Liver (tissue), 9 donors: ENCODE measurements around the gene STING1. TPM values are rescaled to one million over a fixed set of nuclear protein-coding genes. Genes with fewer than 3 reads are reported as not detected.

Source experiments
- DNase-seq: peaks from one replicate; pipeline ENCODE4 v3.0.0-alpha.2; 2017; ENCODE audit warnings: low spot score
- H3K27ac ChIP-seq, 2 donors: one replicate each; pipeline ENCODE4 v1.7.0; 2013; ENCODE audit warnings: inconsistent platforms in 2 of 2, low read length in 2 of 2, control low read depth in 1 of 2, low read depth in 1 of 2, mild to moderate bottlenecking in 1 of 2
- H3K27me3 ChIP-seq, 4 donors: one replicate each; pipeline versions ENCODE4 v1.6.1 to v1.7.0; 2013; ENCODE audit warnings: low read length in 3 of 4, inconsistent platforms in 1 of 4, mild to moderate bottlenecking in 1 of 4, moderate library complexity in 1 of 4; ENCODE audit not compliant: control insufficient read depth in 4 of 4, insufficient read depth in 4 of 4
- H3K36me3 ChIP-seq, 4 donors: one replicate each; pipeline versions ENCODE4 v1.6.1 to v1.7.0; 2013; ENCODE audit warnings: low read length in 3 of 4, mild to moderate bottlenecking in 3 of 4, low read depth in 1 of 4, moderate library complexity in 1 of 4; ENCODE audit not compliant: control insufficient read depth in 4 of 4, insufficient read depth in 3 of 4
- H3K4me1 ChIP-seq, 4 donors: one replicate each; pipeline versions ENCODE4 v1.6.1 to v1.7.0; 2013; ENCODE audit warnings: low read length in 3 of 4, mild to moderate bottlenecking in 3 of 4, moderate library complexity in 1 of 4; ENCODE audit not compliant: control insufficient read depth in 4 of 4, insufficient read depth in 4 of 4
- H3K4me3 ChIP-seq, 3 donors: one replicate each; pipeline versions ENCODE4 v1.6.1 to v1.7.0; 2013; ENCODE audit warnings: low read length in 3 of 3, control low read depth in 1 of 3, low read depth in 1 of 3, mild to moderate bottlenecking in 1 of 3
- H3K9ac ChIP-seq, 2 donors: one replicate each; pipeline ENCODE4 v1.7.0; 2013; ENCODE audit warnings: low read length in 2 of 2, mild to moderate bottlenecking in 2 of 2, moderate library complexity in 2 of 2, control low read depth in 1 of 2, low read depth in 1 of 2
- H3K9me3 ChIP-seq, 4 donors: one replicate each; pipeline versions ENCODE4 v1.6.1 to v1.7.0; 2013; ENCODE audit warnings: low read length in 3 of 4; ENCODE audit not compliant: control insufficient read depth in 4 of 4
- EGR1 ChIP-seq, 2 donors: IDR thresholded peaks; 2 replicates each; pipeline ENCODE4 v1.6.1; 2016 to 2018; ENCODE audit warnings: antibody characterized with exemption in 2 of 2, low read depth in 2 of 2
- FOXA2 ChIP-seq: IDR thresholded peaks from 2 replicates; pipeline ENCODE4 v1.6.1; 2016; ENCODE audit warnings: antibody characterized with exemption
- GABPA ChIP-seq, 2 donors: IDR thresholded peaks in 1 of 2; conservative IDR thresholded peaks in 1 of 2; 2 replicates each; pipeline ENCODE4 v1.6.1; 2016; ENCODE audit warnings: antibody characterized with exemption in 2 of 2, mild to moderate bottlenecking in 1 of 2, moderate library complexity in 1 of 2
- HNF4A ChIP-seq, 2 donors: conservative IDR thresholded peaks; 2 replicates each; pipeline ENCODE4 v1.6.1; 2016; ENCODE audit warnings: antibody characterized with exemption in 2 of 2, mild to moderate bottlenecking in 2 of 2
- JUND ChIP-seq, 2 donors: IDR thresholded peaks; 2 replicates each; pipeline ENCODE4 v1.6.1; 2016; ENCODE audit warnings: antibody characterized with exemption in 2 of 2
- NR2F2 ChIP-seq: IDR thresholded peaks from 2 replicates; pipeline ENCODE4 v1.6.1; 2016; ENCODE audit warnings: antibody characterized with exemption
- RAD21 ChIP-seq, 2 donors: IDR thresholded peaks; 2 replicates each; pipeline ENCODE4 v1.6.1; 2016; ENCODE audit warnings: antibody characterized with exemption in 2 of 2, mild to moderate bottlenecking in 2 of 2
- RXRA ChIP-seq, 2 donors: IDR thresholded peaks; 2 replicates each; pipeline ENCODE4 v1.6.1; 2017 to 2018; ENCODE audit warnings: antibody characterized with exemption in 2 of 2, mild to moderate bottlenecking in 1 of 2
- SP1 ChIP-seq: IDR thresholded peaks from 2 replicates; pipeline ENCODE4 v1.6.1; 2018; ENCODE audit warnings: antibody characterized with exemption, mild to moderate bottlenecking
- TAF1 ChIP-seq: conservative IDR thresholded peaks from 2 replicates; pipeline ENCODE4 v1.6.1; 2016; ENCODE audit warnings: antibody characterized with exemption, mild to moderate bottlenecking
- WGBS: extraction: QIAGEN DNeasy Blood & Tissue Kit; methylation state at CpG from one replicate; pipeline ENCODE4 v1.1.7; 2013; 5-methylcytosine and 5-hydroxymethylcytosine counted together
- polyA plus RNA-seq, 2 donors: library from polyadenylated mRNA; stranded (reverse) in 1 of 2; unstranded in 1 of 2; fragments of 200-250 nt in 1 of 2; fragments of >200 nt in 1 of 2; fragmentation: Nextera tagmentation in 1 of 2; extraction: Ambion mirVana in 1 of 2; gene quantifications; one replicate each; pipeline versions ENCODE4 v1.2.1 to v1.2.3, GENCODE V29; 2013 to 2015
- total RNA-seq, 2 donors: library from RNA; depleted of rRNA; stranded (reverse); fragments of >200 nt; gene quantifications; one replicate each; pipeline ENCODE4 v1.2.3, GENCODE V29; 2014
- TF ChIP-seq, protein P1 (sequence below): IDR thresholded peaks from 2 replicates; pipeline ENCODE4 v1.6.1; 2016; ENCODE audit warnings: antibody characterized with exemption
- TF ChIP-seq, protein P2 (sequence below): IDR thresholded peaks from 2 replicates; pipeline ENCODE4 v1.6.1; 2016; ENCODE audit warnings: antibody characterized with exemption, mild to moderate bottlenecking
- TF ChIP-seq, protein P3 (sequence below): fragments of 150-350 bp; IDR thresholded peaks from 2 replicates; pipeline ENCODE4 v1.5.1; 2017; ENCODE audit warnings: improper control_type of control experiment, low read depth, low read length; ENCODE audit not compliant: missing input control
- TF ChIP-seq, protein P4 (sequence below): IDR thresholded peaks from 2 replicates; pipeline ENCODE4 v1.6.1; 2016; ENCODE audit warnings: antibody characterized with exemption
- donor health status: healthy.
- donor health status: healthy.
- donor health status: healthy.
- donor health status: healthy.
- donor health status: healthy.

The STING1 gene
- total and polyA plus RNA-seq, 4 donors: 6.3 to 13.6 (median 10.3) TPM

DNA sequence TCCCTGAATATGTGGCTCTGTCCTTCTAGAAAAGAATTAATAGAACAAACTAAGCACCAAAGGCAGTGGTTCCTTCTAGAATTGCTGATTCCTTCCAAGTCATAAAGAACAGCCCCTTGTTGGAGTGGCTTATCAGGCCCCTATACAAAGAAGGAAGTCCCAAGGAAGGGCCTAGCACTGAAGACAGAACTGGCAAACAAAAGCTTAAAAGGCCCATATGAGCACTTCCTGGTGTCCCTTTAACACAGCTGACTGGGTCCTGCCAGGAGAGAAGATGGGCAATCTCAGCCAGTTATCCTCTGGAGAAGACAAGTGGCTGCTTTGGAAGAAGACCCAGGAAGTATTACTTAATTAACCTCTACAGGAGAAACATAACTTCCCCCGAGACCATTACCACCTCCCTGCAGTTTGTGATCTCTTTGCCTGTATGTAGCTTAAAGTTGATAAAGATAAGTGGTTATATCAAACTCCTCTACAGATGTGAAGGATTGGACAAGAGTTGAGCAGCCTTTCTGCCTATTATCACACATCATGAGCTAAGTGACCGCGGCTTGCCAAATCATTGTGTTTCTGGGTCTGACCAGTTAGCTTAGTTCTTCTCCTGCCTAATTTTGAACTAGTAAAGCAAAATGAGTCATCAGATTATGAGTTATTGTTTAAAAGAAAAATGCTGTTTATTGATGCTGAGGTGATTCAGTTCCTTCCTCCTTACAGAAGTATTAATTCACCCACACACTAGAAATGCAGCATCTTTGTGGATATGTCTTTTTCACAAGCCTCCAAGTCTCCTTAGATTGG lies 13.3 kb upstream of the STING1 start:
- no peak for TF ChIP-seq HNF4A (conservative IDR thresholded peaks at IDR 0.05)
- TF ChIP-seq, protein P1, sequence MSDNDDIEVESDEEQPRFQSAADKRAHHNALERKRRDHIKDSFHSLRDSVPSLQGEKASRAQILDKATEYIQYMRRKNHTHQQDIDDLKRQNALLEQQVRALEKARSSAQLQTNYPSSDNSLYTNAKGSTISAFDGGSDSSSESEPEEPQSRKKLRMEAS: no peak
- no peak for TF ChIP-seq FOXA2
- TF ChIP-seq JUND (IDR thresholded peaks at IDR 0.05): no peak
- no peak for TF ChIP-seq NR2F2
- TF ChIP-seq, protein P2, sequence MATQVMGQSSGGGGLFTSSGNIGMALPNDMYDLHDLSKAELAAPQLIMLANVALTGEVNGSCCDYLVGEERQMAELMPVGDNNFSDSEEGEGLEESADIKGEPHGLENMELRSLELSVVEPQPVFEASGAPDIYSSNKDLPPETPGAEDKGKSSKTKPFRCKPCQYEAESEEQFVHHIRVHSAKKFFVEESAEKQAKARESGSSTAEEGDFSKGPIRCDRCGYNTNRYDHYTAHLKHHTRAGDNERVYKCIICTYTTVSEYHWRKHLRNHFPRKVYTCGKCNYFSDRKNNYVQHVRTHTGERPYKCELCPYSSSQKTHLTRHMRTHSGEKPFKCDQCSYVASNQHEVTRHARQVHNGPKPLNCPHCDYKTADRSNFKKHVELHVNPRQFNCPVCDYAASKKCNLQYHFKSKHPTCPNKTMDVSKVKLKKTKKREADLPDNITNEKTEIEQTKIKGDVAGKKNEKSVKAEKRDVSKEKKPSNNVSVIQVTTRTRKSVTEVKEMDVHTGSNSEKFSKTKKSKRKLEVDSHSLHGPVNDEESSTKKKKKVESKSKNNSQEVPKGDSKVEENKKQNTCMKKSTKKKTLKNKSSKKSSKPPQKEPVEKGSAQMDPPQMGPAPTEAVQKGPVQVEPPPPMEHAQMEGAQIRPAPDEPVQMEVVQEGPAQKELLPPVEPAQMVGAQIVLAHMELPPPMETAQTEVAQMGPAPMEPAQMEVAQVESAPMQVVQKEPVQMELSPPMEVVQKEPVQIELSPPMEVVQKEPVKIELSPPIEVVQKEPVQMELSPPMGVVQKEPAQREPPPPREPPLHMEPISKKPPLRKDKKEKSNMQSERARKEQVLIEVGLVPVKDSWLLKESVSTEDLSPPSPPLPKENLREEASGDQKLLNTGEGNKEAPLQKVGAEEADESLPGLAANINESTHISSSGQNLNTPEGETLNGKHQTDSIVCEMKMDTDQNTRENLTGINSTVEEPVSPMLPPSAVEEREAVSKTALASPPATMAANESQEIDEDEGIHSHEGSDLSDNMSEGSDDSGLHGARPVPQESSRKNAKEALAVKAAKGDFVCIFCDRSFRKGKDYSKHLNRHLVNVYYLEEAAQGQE: no peak
- no peak for TF ChIP-seq RXRA (IDR thresholded peaks at IDR 0.05)
- TF ChIP-seq SP1: no peak
- H3K9ac ChIP-seq: no peak overlapping the region
- no peak overlapping the region for H3K27ac ChIP-seq

DNA sequence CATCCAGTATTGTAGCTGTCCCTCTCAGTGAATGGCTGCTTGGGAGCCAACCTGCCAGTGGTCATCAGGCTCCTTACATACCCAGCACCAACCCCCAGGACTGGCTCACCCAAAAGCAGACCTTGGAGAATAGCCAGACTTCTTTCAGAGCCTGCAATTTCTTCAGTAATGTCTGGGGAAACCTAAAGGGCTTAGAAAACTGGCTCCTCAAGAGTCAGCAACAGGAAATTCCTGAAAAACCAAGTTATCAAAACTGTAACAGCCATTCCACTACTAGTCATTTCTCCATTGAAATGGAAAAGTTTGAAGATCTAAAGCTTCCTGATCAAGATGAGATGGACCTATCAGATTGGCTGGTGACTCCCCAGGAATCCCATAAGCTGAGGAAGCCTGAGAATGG lies 12.3 kb upstream of the STING1 start:
- TF ChIP-seq SP1 (no peak), RXRA (IDR thresholded peaks at IDR 0.05) (no peak)
- TF ChIP-seq, protein P3, sequence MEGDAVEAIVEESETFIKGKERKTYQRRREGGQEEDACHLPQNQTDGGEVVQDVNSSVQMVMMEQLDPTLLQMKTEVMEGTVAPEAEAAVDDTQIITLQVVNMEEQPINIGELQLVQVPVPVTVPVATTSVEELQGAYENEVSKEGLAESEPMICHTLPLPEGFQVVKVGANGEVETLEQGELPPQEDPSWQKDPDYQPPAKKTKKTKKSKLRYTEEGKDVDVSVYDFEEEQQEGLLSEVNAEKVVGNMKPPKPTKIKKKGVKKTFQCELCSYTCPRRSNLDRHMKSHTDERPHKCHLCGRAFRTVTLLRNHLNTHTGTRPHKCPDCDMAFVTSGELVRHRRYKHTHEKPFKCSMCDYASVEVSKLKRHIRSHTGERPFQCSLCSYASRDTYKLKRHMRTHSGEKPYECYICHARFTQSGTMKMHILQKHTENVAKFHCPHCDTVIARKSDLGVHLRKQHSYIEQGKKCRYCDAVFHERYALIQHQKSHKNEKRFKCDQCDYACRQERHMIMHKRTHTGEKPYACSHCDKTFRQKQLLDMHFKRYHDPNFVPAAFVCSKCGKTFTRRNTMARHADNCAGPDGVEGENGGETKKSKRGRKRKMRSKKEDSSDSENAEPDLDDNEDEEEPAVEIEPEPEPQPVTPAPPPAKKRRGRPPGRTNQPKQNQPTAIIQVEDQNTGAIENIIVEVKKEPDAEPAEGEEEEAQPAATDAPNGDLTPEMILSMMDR: no peak

More for the DNA sequence above, 13.3 kb upstream of the STING1 start:
- Histone ChIP-seq H3K36me3 (no peaks in the 10 kb centered on the region), H3K4me3 (no peak overlapping the region), H3K27me3 (no peaks in the 10 kb centered on the region), H3K9me3 (no peaks in the 10 kb centered on the region), H3K4me1 (no peaks in the 10 kb centered on the region)
- WGBS: 93% methylated on average over 3 of the region's 3 CpGs
- no peak for DNase-seq

DNA sequence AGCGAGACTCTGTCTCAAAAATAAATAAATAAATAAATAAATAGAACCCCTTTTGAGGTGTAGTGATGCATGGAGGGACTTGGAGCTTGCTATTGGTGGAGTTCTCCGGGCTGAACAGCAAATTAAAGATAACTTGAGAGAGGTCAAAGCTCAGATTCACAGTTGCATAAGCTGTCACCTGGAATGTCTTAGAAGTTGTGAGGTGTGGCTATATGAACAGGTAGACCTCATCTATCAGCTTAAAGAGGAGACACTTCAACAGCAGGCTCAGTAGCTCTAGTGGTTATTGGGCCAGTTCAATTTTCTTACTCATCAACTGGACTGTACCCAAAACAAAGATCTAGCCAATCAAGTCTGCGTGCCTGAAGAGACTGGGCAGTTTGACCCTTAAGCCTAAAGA lies 11.7 kb upstream of the STING1 start:
- DNase-seq: no peak
- WGBS: 84% methylated on average over 3 of the region's 3 CpGs
- Histone ChIP-seq H3K9me3 (no peaks in the 10 kb centered on the region), H3K4me3 (no peak overlapping the region), H3K27ac (no peak overlapping the region), H3K4me1 (no peaks in the 10 kb centered on the region), H3K36me3 (no peaks in the 10 kb centered on the region), H3K27me3 (no peaks in the 10 kb centered on the region), H3K9ac (no peak overlapping the region)
- TF ChIP-seq JUND (IDR thresholded peaks at IDR 0.05): no peak
- TF ChIP-seq EGR1 (IDR thresholded peaks at IDR 0.05; ENCODE audit: low read depth in 2 of 2): no peak
- no peak for TF ChIP-seq SP1
- TF ChIP-seq, protein P4, sequence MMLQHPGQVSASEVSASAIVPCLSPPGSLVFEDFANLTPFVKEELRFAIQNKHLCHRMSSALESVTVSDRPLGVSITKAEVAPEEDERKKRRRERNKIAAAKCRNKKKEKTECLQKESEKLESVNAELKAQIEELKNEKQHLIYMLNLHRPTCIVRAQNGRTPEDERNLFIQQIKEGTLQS: no peak
- TF ChIP-seq GABPA (IDR thresholded peaks at IDR 0.05 in 1 of 2, conservative IDR thresholded peaks at IDR 0.05 in 1 of 2): no peak
- TF ChIP-seq, protein P3: no peak
- TF ChIP-seq RAD21 (IDR thresholded peaks at IDR 0.05): no peak
- TF ChIP-seq, protein P1: no peak
- no peak for TF ChIP-seq TAF1
- no peak for TF ChIP-seq FOXA2

More for the DNA sequence above, 12.3 kb upstream of the STING1 start:
- no peak for DNase-seq
- H3K4me1 ChIP-seq: no peaks in the 10 kb centered on the region
- H3K9me3 ChIP-seq: no peaks in the 10 kb centered on the region
- no peak overlapping the region for H3K9ac ChIP-seq
- no peaks in the 10 kb centered on the region for H3K36me3 ChIP-seq
- no peak overlapping the region for H3K4me3 ChIP-seq
- H3K27me3 ChIP-seq: no peaks in the 10 kb centered on the region
- H3K27ac ChIP-seq: no peak overlapping the region
